SU-DHL-6 (cell line): ENCODE data around the gene KRT20.

Experiments
- H2AFZ ChIP-seq: fragments of 200-600 bp; sonication (generic); 2 replicates; pipeline ENCODE4 v1.6.1; 2014; ENCODE audit warnings: low read depth, mild to moderate bottlenecking, moderate library complexity, mixed read lengths, antibody characterized with exemption, low read length; ENCODE audit not compliant: severe bottlenecking
- H3F3A ChIP-seq: fragments of 200-600 bp; shearing (Covaris generic); 2 replicates; pipeline ENCODE4 v1.6.0; 2016; ENCODE audit warnings: antibody characterized with exemption, mild to moderate bottlenecking; ENCODE audit not compliant: insufficient read depth
- H3K27ac ChIP-seq: fragments of 200-600 bp; sonication (generic); 2 replicates; pipeline ENCODE4 v1.5.1; 2016; ENCODE audit warnings: low read depth, mild to moderate bottlenecking, low read length, moderate library complexity, mixed read lengths
- H3K27me3 ChIP-seq: fragments of 200-600 bp; sonication (generic), shearing (Covaris generic); 2 replicates; pipeline ENCODE4 v1.6.0; 2014; ENCODE audit warnings: mild to moderate bottlenecking, low read length
- H3K36me3 ChIP-seq: fragments of 200-600 bp; sonication (generic); 2 replicates; pipeline ENCODE4 v1.6.1; 2014; ENCODE audit warnings: mild to moderate bottlenecking, low read length, mixed read lengths
- H3K4me2 ChIP-seq: fragments of 300-600, 200-600 bp; shearing (Covaris generic), sonication (generic); 2 replicates; pipeline ENCODE4 v1.6.0; 2014; ENCODE audit warnings: low read length, low read depth, mild to moderate bottlenecking; ENCODE audit not compliant: poor library complexity, severe bottlenecking
- H3K4me3 ChIP-seq: fragments of 200-600 bp; sonication (generic); 2 replicates; pipeline ENCODE4 v1.5.1; 2014; ENCODE audit warnings: antibody characterized with exemption, low read length, mild to moderate bottlenecking, mixed read lengths; ENCODE audit not compliant: insufficient read depth, poor library complexity, severe bottlenecking
- H3K79me2 ChIP-seq: fragments of 200-600 bp; sonication (generic); 2 replicates; pipeline ENCODE4 v1.6.1; 2014; ENCODE audit warnings: mild to moderate bottlenecking, low read length, moderate library complexity; ENCODE audit not compliant: insufficient read depth
- H3K9ac ChIP-seq: fragments of 200-600 bp; sonication (generic); 2 replicates; pipeline ENCODE4 v1.7.0; 2014; ENCODE audit warnings: mild to moderate bottlenecking, low read length
- H3K9me2 ChIP-seq: fragments of 200-600 bp; sonication (generic); replicated peaks from 2 replicates; pipeline ENCODE4 v1.6.1; 2014; ENCODE audit warnings: low read length; ENCODE audit not compliant: insufficient read depth
- H3K9me3 ChIP-seq: fragments of 200-600 bp; sonication (generic); 2 replicates; pipeline ENCODE4 v1.6.1; 2014; ENCODE audit warnings: low read length, mixed read lengths; ENCODE audit not compliant: insufficient read depth
- H4K20me1 ChIP-seq: fragments of 200-600 bp; sonication (generic); 2 replicates; pipeline ENCODE4 v1.6.1; 2014; ENCODE audit warnings: low read depth, mild to moderate bottlenecking, antibody characterized with exemption, low read length, moderate library complexity, mixed read lengths
- EZH2phosphoT487 ChIP-seq: fragments of 200-600 bp; sonication (generic), shearing (Covaris generic); conservative IDR thresholded peaks from 2 replicates; pipeline ENCODE4 v1.6.1; 2018; ENCODE audit warnings: mild to moderate bottlenecking, antibody characterized with exemption, low read length, moderate library complexity, mixed read lengths
- TF ChIP-seq, protein P1 (sequence below): fragments of 200-600 bp; sonication (generic); IDR thresholded peaks from one replicate; pipeline ENCODE4 v1.5.1; 2017; ENCODE audit warnings: antibody characterized with exemption, mild to moderate bottlenecking, low read length, moderate library complexity; ENCODE audit not compliant: insufficient read depth, poor library complexity, severe bottlenecking

The KRT20 gene

DNA sequence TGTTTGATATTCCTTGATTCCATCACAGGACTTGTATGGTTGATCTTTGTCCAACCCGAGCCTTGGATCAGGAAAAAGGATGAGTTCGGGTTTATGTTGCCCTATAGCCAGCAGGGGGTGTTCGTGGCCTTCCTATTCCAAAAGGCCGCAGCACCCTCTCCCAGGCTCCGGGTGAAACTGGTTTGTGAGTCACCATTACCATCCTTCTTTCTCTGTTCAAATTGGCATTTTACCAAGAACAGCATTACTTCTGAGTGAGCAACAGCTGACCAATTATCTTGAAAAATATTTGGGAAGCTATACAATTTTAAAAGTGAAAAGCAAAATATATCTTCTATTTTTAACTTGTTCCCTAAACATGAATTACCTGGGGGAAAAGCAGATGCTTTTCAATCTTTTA lies 24.3 kb upstream of the KRT20 start:
- no peaks in the 10 kb centered on the region for H3K36me3 ChIP-seq

DNA sequence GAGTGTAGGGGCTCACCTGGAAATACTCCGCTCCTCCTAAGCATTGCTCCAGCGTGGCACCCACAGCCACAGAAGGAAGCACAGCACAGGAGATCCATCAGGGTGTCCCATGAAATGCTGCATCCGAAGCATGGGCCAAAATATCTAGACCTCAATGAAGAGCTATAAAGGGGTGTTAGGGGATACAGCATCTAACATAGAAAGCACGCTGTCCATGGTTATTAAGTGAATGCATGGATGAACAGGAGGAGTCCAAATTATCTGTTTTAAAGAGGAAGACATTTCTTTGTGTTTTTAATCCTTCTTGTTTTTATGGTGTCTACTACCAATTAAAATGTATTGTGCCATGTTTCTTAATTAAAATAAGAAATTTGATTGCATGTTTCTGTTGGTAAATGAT lies 21.6 kb upstream of the KRT20 start:
- H3K4me2 ChIP-seq: no peak overlapping the region
- H3K27ac ChIP-seq: no peak overlapping the region
- H3K4me3 ChIP-seq: no peak overlapping the region
- H3K9me2 ChIP-seq: no peaks in the 10 kb centered on the region
- no peak for TF ChIP-seq EZH2phosphoT487
- TF ChIP-seq, protein P1, sequence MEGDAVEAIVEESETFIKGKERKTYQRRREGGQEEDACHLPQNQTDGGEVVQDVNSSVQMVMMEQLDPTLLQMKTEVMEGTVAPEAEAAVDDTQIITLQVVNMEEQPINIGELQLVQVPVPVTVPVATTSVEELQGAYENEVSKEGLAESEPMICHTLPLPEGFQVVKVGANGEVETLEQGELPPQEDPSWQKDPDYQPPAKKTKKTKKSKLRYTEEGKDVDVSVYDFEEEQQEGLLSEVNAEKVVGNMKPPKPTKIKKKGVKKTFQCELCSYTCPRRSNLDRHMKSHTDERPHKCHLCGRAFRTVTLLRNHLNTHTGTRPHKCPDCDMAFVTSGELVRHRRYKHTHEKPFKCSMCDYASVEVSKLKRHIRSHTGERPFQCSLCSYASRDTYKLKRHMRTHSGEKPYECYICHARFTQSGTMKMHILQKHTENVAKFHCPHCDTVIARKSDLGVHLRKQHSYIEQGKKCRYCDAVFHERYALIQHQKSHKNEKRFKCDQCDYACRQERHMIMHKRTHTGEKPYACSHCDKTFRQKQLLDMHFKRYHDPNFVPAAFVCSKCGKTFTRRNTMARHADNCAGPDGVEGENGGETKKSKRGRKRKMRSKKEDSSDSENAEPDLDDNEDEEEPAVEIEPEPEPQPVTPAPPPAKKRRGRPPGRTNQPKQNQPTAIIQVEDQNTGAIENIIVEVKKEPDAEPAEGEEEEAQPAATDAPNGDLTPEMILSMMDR: no peak
- no peaks in the 10 kb centered on the region for H3K27me3 ChIP-seq
- no peaks in the 10 kb centered on the region for H4K20me1 ChIP-seq
- H3K9ac ChIP-seq: no peak overlapping the region
- H3F3A ChIP-seq: no peaks in the 10 kb centered on the region
- no peaks in the 10 kb centered on the region for H3K79me2 ChIP-seq
- H3K9me3 ChIP-seq: no peaks in the 10 kb centered on the region
- H3K36me3 ChIP-seq: no peaks in the 10 kb centered on the region
- no peak overlapping the region for H2AFZ ChIP-seq

More for the DNA sequence above, 24.3 kb upstream of the KRT20 start:
- Histone ChIP-seq H3K4me2 (no peak overlapping the region), H3F3A (no peaks in the 10 kb centered on the region), H3K9ac (no peak overlapping the region), H3K79me2 (no peaks in the 10 kb centered on the region), H3K27ac (no peak overlapping the region), H3K27me3 (no peaks in the 10 kb centered on the region), H3K9me3 (no peaks in the 10 kb centered on the region), H4K20me1 (no peaks in the 10 kb centered on the region), H3K9me2 (no peaks in the 10 kb centered on the region), H3K4me3 (no peak overlapping the region), H2AFZ (no peak overlapping the region)
- TF ChIP-seq, protein P1: peak; percentile 54
- TF ChIP-seq EZH2phosphoT487: no peak

DNA sequence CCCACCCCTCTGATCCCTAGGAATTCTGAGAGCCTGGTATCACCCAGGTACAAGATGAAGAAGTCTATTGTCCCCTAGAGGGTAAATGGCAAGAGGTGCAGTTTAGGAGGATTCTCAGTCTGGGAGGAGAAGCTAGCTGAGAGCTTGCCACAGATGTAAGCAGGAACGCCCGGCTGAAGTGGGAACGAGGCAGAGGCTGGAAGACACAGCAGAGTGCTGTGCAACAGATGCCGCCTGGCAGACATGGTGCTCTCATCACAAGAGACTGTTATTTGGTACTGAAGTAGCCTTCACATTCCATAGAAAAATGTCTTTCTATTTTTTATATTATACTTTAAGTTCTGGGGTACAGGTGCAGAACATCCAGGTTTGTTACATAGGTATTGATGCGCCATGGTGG lies 20.3 kb upstream of the KRT20 start:
- Histone ChIP-seq H3K27me3 (no peaks in the 10 kb centered on the region), H3K4me3 (no peak overlapping the region), H3K79me2 (no peaks in the 10 kb centered on the region), H3K9me3 (no peaks in the 10 kb centered on the region), H2AFZ (no peak overlapping the region), H3K9ac (no peak overlapping the region), H3K36me3 (no peaks in the 10 kb centered on the region), H3F3A (no peaks in the 10 kb centered on the region), H3K4me2 (no peak overlapping the region), H3K9me2 (no peaks in the 10 kb centered on the region), H4K20me1 (no peaks in the 10 kb centered on the region), H3K27ac (no peak overlapping the region)
- TF ChIP-seq, protein P1: no peak
- TF ChIP-seq EZH2phosphoT487: no peak
